GM21723 (cell line): Measurements from ENCODE around the gene KLHL6.

Experiments
- ATAC-seq: cut with Tn5 transposase; IDR thresholded peaks from one replicate; pipeline ENCODE4 v1.9.1; 2021; ENCODE audit warnings: mild to moderate bottlenecking, moderate library complexity; ENCODE audit not compliant: unreplicated experiment

The KLHL6 gene

DNA sequence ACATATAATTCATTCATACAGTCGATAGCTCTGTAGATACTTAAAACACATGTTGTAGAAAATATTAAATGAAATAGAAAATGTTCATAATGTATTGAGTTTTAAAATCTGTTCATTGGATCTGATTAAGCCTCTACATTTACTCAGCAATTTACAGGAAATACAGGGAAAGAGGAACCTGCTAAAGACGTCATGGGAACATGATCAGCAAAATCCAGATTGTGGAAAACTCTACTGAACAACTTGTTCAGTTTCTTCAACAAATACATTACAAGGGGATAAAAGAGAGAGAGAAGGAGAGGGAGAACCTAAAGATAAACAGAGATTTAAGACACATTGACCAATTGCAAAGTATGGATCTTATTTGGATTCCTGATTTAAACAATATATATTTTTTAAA is 46.7 kb downstream of the KLHL6 start:
- no peak for ATAC-seq

DNA sequence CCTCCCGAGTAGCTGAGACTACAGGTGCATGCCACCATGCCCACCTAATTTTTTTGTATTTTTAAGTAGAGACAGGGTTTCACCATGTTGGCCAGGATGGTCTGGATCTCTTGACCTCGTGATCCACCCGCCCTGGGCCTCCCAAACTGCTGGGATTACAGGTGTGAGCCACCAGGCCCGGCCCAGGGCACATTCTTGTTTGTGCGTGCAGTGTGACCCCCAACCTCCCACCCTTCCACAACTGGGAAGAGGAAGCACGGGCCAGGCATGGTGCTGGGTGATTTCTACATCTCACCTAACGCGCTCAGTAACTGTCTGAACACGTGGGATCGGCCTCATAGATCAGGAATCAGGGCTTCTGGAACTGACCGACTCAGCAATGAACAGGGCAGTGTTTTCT is 48.0 kb downstream of the KLHL6 start:
- ATAC-seq, result no peak

DNA sequence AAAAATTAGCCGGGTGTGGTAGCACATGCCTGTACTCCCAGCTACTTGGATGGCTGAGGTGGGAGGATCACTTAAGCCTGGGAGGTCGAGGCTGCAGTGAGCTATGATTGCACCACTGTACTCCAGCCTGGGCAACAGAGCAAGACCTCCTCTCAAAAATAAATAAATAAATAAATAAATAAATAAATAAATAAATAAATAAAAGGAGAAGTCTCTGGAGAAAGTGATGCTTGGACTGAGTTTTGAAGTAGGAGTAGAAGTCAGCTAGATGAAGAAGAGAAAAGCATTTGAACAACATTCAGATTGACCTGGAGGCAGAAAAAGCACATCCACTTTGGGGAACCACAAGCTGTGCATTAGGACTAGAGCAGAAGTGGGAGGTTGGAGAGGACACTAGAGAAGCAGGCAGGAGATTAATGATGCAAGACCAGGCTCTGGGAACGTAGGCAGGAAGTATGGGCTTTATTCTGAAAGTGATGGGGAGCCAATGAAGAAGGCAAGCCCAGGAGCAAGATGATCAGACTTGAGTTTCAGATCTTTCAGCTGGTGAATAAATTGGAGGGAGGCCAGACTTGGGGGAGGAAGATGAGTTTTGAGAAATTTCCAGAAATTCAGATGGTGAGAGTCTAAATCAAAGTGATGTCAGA is 48.7 kb downstream of the KLHL6 start:
- no peak for ATAC-seq

DNA sequence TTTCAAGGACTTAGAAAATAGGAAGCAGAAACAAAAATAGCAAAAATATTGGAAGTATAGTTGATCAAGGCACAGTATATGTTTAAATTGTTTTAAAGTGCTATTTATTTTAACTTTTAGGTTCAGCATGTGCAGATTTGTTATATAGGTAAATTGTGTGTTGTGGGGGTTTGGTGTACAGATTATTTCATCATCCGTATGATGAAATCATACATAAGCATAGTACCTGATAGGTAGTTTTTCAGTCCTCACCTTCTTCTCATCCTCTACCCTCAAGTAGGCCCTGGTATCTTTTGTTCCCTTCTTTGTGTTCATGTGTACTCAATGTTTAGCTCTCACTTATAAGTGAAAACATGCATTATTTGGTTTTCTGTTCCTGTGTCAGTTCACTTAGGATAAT is 50.9 kb downstream of the KLHL6 start:
- ATAC-seq, result no peak

DNA sequence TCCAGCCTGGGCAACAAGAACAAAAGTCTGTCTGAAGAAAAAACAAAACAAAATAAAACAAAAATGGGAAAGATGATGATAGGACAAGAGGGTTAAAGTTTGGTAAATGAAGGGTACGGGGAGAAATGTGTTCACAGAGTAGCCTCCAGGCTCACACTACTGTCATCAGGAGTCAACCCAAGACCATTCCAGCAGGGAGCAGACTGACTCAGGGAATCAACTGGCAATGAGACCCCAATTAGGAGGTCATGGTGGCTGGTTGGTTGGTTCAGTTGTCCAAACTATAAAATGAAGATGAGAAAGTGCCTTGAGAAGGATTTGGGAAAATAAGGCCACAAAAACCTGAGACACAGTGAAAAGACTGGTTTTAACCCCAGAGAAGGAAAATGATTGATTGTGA is 51.8 kb downstream of the KLHL6 start:
- ATAC-seq, result no peak

DNA sequence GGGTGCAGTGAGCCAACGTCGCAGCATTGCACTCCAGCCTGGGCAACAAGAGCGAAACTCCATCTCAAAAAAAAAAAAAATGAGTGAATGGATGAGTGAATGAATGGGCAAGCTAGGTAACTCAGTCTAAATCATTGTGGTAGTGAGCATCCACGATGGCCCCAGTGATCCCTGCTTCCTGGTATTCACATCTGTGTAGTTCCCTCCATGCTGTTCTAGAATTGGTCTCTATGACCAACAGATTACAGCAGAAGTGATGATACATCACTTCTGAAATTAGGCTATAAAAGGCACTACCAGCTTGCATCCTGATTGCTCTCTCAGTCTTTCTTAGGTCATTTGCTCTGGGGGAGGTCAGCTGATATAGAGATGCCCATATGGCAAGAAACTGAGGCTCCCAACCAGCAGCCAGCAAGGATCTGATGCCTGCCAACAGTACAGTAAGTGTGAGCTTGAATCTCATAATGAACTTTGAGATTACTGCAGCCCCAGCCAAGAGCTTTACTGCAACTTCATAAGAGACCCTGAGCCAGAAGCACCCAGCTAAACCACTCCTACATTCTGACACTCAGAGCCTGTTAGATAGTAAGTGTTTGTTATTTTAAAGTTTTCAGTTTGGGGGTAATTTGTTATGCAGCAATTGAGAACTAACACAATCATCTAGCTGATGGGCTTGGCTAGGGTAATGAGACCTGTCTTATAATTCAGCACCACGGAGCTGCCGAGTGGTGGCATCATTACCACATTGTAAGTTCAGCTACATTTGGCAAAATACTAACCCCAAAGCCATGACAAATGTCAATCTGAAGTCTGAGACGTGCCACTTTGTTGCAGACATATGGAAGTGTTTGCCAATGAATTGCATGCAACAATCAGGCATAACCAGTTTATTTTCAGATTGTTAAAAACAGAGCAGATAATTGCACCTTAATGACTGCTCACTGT is 53.0 kb downstream of the KLHL6 start:
- no peak for ATAC-seq

DNA sequence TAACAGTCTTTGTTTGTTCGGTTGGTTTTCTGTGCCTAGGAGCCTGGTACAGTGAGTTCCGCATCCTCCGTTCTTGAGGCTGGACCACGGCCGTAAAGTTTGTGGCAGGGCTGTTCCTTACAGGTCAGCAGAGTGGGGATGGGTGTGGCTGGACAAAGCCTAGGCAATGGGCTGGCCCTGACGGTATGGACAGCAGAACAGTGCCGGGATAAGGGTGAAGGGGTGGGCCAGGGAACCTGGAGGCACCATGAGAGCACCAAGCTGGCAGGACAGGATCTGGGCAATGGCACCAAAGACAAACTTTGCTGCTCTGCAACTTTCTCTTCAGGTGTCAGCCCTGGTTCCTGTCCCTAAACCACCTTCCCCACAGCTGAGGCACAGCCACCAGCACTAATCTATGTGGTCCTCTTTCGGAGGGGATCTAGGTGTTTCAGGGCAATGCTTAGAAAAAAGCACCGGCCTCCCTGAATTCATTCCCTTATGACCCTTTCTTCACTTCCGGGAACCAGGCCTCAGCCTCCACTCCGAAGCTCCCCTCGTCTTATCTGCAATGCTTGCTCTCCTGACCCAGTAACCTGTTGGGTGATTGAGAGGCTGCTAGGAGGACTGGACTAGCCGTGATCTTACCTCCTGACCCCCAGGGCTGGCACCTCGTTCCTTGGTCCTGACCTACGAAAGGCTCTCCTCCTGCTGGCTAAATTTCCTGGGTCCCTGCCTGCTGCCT is 54.4 kb downstream of the KLHL6 start:
- no peak for ATAC-seq

DNA sequence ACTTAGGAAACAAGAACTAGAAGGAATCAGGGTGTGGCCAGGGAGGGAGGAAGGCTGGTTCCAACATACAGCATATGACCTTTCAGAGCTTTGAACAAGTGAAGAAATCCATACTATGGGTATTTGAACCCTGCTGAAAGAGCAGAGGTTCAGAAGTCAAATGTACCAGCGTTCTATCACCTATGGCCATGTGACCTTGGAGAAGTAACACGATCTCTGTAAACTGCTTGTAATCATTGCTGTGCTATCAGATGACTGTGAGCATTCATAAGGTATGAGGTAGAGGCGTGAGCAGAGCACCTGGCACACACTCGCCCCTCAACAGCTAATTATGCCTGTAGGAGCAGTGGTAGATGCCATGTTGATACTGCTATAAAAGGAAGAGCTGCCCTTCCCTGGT is 55.2 kb downstream of the KLHL6 start:
- no peak for ATAC-seq

DNA sequence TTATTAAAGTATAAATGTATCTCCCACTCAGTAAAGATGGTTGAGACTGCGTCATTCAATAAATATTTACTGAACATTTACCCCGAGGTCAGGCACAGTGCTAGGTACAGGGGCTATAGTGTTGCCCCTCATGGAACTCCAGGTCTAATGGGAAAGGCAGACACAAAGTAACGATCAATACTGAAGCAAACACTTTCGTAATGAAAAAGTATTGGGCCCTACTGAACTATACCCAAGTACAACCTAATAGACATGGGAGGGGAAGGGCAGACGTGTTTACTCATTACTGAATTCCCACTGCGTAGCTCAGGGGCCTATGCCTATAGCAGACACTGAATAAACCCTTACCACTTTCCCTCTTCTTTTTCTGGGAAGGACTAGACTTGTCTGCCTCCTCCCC is 56.9 kb downstream of the KLHL6 start:
- ATAC-seq, result no peak

DNA sequence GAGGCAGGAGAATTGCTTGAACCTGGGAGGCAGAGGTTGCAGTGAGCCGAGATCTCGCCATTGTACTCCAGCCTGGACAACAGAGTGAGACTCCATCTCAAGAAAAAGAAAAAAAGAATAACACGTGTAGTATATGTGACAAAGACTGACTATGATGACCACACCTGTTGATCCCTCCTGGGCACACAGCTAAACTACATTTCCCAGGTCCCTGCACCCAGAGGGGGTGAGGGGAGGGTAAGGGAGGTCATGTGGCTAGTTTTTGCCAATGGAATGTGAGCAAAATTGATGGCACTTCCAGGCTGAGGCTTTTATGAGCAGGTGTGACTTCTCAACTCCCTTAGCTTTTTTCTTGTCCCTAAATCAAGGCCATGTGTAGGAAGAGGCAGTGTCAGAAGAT is 58.2 kb downstream of the KLHL6 start:
- ATAC-seq, result no peak

DNA sequence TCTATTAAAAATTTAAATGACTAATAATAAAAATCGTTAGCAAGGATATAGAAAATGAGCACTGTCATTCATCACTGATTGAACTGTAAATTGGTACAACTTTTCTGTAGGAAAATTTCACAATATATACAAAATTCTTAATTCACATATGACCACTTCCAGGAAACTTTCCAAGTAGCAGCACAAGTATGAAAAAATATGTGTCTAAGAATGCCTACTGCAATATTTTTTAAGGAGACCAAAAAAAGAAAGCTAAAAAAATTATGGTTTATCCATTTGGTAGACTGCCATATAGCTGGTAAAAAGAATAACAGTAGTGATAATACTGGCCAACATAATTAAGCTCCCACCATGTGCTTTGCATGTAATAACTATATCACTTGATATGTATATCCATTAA is 59.2 kb downstream of the KLHL6 start:
- no peak for ATAC-seq

DNA sequence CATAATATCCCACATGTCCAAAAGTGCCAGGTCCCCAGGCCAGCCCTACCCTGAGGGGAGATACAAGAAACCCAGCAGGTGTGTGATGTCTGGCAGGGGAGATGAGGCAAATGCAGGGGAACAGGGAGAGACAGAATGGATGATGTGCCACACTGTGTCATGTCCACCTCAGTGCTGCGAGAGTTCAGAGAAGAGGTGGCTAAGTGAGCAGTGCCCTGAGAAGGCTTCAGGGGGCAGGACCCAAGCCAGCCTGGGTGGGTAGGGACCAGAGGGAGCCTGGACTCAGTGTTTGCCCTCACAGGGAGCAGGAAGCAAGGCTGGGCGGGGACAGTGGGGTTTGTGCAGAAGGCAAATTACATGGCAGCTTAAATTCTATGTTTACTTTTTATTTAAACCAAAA is 61.2 kb downstream of the KLHL6 start:
- no peak for ATAC-seq

DNA sequence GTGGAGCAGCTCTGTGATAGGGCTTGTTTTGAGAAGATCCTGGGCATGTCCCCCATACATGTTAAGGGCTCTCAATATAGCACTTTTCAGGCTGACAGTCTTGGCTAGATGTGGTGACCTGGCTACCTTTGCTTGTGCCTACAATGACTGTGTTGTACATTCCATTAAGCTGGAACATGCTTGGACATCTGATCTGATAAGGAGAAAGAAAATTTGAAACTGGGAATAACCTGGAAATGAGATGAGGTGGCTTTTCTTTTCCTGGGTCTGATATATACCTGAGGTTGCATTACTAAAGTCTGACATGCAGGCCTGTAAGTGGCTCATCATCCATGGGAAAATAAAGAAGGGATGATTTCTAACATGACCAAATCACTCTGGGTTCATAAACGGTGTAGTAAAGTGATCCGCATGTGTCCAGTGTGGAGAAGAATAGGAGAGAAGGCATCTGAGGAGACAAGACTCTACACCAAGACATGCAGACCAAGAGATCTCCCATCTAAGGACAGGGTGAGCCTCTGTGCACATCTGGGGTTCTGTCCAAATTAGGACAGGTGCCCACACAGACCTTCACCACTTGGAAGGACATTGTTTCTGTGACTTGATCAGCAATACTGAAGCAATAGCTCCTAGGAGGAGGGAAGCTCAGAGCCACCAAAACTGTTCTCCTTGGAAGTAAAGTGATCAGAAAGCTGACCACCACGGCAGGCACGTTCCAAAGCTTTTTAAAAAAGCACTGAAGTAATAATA is 62.0 kb downstream of the KLHL6 start:
- no peak for ATAC-seq

DNA sequence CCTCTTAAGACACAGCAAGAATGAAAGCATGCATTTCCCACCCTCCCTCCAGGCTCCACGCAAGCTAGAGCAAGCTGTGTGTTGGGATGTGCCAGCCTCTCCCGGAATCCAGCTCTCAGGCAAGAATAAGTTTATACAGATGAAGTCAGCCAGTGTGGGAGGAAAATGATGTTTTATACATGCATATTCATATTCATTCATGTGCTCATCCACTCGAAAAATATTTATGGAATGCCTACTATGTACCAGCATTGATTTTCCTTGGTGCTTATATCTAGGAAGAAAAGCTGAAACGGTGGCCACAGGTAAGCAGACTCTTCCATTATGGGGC is 62.7 kb downstream of the KLHL6 start:
- ATAC-seq, result no peak

DNA sequence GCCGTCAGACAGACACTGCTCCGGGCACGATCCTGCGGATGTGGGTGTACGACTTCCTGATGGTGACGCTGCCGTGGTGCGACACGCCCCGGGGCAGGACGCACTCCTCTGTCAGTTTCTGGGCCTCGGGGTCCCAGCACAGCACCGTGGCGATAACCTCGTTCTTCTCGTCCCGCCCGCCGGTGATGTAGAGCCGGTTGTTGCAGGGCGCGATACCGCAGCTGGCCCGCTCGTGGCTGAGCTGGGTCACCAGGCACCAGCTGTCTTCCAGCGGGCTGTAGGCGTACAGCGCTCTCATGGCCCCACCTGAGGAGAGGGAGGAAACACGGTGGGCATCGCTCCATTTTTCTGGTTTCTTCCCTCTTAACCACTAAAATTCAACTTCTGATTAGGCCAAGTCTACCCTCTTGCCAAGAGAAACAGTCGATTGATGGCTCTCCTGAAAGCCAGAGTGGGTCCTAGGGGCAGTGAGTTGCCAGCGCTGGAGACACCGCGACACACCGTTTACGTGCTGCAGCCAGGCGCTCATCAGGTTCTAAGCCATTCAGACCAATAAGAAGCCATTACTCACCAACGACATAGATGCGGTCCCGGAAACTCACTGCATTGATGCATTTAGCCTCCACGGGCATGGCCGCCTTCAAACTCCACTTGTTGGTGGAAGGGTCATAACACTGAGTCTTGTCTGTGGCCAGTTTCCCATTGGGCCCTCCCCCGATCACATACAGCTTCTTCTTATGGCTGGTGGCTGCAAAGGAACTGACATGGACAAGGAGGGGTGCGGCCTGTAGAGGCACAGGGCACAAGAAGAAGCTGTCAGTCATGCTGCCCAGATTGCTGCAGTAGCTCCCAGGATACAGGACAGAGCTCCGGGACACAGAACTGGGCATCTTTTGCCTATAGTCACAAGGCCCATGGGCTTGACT is 63.3 kb downstream of the KLHL6 start:
- no peak for ATAC-seq

DNA sequence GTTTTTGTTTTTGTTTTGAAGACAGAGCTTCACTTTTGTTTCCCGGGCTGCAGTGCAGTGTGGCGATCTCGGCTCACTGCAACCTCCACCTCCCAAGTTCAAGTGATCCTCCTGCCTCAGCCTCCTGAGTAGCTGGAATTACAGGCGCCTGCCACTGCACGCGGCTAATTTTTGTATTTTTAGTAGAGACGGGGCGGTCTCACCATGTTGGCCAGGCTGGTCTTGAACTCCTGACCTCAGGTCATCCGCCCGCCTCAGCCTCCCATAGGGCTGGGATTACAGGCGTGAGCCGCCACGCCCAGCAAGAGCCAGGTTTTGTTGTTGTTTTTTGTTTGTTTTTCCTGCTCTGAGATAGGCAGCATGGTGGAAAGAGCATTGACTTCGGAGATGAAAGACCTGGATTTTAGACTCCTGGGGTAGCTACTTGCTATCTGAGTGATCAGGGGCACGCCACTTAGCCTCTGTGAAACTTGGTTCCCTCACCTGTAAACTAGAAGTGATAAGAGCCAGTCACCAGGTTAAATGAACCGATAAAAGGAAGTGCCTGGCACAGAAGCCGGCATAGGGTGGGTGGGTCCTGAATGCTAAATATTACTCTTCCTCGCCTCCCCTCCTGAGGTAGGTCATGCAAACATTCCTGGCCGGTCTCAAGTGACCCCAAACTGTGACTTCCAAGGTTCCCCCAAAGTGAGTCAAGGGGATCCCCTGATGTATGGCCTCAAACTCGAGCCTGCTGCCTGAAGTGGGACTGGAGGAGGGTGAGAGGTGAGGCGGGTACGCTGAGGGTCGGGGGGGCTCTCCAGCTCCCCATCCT is 64.2 kb downstream of the KLHL6 start:
- no peak for ATAC-seq

DNA sequence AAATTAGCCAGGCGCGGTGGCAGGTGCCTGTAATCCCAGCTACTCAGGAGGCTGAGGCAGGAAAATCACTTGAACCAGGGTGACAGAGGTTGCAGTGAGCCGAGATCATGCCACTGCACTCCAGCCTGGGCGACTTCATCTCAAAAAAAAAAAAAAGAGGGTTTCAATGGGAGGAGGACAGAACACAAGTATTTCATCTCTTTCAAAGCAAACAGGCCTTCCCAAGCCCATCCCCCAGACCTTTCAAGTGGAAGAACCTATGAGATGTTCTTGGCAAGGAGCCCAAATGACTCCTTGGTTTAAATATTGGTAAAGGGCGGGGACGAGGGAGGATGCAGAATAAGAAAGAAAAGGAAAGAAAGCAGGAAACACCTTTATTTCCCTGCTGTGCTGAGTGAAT is 64.9 kb downstream of the KLHL6 start:
- ATAC-seq, result no peak

DNA sequence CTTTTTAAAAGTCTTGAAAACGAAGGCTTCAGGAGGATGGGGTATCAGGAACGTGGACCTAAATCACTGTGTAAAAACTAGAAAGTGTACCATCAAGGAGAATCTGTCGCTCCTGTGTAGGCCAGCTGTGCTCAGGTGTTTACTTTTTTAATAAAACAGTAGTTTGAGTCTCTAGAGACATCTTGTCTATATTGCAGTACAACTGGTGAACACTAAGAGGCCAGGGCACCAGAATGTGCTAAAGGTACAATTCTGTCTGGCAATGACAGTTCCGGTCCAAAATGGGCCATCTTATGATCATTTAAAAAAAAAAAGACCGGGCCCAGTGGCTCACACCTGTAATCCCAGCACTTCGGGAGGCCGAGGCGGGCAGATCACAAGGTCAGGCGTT is 65.3 kb downstream of the KLHL6 start:
- no peak for ATAC-seq

DNA sequence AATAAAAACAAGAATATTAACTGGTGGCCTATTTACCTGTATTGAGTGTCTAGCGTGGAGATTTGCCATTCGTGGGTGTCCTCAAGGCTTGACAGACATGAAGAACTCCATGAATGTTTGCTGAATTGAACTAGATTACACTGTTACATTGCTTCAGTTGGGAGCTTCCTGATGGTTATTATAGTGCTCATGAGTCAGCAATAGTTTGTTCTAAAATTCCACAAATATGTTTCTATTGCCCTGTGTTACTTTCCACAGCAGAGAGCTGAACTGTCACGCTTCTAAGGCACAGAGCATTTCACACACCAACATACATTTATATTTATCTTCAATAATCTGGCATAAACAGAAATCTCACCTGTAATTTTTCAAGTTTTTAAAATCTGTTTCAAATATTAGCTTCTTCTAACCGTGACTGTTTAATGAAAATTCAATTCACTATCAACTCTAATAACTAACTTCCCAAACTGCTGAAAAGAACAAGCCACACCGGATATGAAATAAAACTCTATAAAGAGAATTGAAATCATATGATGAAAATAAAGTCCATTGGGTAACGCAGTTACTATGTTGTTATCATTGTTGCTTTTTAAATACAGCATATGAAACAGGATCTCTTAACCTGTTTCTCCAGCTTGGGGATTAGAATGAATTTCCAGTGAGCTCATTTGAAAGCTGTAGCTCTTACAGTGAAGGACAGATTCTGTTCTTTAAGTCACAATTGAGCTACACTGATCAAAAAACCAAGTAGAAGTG is 65.9 kb downstream of the KLHL6 start:
- no peak for ATAC-seq
